ENCODE measurements around the gene PRSS2.

PRSS2 gene

DNA sequence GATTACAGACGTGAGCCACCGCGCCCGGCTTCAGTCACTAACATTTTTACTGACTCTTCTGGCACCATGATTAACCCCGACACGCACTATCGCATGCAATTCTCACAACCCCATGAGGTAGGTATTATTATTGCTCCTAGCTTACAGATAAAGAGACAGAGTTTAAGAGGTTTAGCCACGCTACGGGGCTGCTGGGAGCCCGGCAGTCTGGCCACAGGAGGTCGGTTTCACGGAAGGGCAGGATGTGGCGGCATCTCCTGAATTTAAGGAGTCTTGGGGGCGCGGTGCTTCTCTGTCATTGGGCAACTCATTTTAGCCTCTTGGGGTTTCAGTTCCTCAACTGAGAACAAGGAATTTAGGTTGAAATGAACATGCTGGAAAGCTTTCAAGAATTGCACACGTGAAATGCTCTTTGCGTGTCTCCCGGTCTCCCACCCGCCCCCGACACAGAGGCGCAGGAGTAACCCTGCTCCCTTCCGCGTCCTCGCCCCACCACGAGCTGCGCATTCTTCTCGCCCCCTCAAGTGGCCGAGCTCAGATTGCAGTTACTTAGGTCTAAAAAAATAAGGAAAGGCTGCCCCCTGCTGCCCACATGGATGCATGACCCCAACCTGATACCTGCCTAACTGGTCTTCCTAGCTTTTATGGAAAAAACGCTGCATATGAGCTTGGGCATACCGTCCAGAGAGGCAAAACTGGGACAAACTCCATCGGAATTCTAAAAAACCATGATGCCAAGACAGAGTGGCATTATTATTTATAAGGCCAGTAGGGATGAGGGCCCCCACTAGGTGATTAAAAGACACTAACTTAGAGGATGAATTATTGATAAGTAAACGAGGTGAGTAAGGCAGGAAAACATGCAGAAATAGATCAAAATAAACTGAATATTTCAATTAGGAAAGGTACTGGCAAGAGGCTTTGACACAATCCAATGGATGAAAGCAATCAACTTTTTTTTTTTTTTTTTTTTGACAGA, 12.4 kb downstream of the PRSS2 start:
- peak overlapping the region; percentile 46 for H3K4me3 ChIP-seq (ENCODE audit: control insufficient read depth, low read depth, low read length)
- peak; percentile 92 for DNase-seq (ENCODE audit: low read depth)
- TF ChIP-seq, protein P1, sequence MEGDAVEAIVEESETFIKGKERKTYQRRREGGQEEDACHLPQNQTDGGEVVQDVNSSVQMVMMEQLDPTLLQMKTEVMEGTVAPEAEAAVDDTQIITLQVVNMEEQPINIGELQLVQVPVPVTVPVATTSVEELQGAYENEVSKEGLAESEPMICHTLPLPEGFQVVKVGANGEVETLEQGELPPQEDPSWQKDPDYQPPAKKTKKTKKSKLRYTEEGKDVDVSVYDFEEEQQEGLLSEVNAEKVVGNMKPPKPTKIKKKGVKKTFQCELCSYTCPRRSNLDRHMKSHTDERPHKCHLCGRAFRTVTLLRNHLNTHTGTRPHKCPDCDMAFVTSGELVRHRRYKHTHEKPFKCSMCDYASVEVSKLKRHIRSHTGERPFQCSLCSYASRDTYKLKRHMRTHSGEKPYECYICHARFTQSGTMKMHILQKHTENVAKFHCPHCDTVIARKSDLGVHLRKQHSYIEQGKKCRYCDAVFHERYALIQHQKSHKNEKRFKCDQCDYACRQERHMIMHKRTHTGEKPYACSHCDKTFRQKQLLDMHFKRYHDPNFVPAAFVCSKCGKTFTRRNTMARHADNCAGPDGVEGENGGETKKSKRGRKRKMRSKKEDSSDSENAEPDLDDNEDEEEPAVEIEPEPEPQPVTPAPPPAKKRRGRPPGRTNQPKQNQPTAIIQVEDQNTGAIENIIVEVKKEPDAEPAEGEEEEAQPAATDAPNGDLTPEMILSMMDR (conservative IDR thresholded peaks at IDR 0.05; ENCODE audit: control insufficient read depth, insufficient read depth, low read depth, low read length): peak; percentile 96

DNA sequence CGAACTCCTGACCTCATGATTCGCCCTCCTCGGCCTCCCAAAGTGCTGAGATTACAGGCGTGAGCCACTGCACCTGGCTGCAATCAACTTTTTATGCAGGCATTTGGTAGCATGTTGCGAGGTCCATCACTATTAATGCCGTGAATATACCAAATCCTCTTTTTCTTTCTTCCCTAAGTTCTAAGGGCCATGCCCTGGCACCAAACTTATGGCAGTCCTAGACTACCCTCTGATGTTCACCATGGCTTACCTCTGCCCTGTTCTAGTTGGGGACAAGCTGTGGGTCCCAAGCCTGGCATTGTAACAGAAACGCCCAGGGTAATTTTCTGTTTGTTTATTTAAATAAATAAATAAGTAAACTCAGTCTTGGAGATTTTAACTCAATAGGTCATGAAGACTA, 13.3 kb downstream of the PRSS2 start:
- no peak for DNase-seq (ENCODE audit: low read depth)
- H3K4me3 ChIP-seq (ENCODE audit: control insufficient read depth, low read depth, low read length): no peak overlapping the region
- TF ChIP-seq, protein P1 (conservative IDR thresholded peaks at IDR 0.05; ENCODE audit: control insufficient read depth, insufficient read depth, low read depth, low read length): no peak

DNA sequence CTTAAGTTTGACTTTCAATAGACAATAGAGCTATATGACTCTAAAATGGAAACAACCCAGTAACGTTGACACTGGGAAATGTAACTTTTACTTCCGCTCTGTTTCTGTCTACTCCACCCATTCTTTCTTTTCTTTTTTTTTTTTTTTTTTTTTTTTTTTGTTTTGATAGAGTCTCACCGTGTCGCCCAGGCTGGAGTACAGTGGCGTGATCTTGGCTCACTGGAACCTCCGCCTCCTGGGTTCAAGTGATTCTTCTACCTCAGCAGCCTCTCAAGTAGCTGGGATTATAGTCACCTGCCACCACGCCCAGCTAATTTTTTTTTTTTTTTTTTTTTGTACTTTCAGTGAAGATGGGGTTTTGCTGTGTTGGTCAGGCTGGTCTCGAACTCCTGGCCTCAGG, 13.9 kb downstream of the PRSS2 start:
- no peak overlapping the region for H3K4me3 ChIP-seq (ENCODE audit: control insufficient read depth, low read depth, low read length)
- TF ChIP-seq, protein P1 (conservative IDR thresholded peaks at IDR 0.05; ENCODE audit: control insufficient read depth, insufficient read depth, low read depth, low read length): no peak
- no peak for DNase-seq (ENCODE audit: low read depth)

DNA sequence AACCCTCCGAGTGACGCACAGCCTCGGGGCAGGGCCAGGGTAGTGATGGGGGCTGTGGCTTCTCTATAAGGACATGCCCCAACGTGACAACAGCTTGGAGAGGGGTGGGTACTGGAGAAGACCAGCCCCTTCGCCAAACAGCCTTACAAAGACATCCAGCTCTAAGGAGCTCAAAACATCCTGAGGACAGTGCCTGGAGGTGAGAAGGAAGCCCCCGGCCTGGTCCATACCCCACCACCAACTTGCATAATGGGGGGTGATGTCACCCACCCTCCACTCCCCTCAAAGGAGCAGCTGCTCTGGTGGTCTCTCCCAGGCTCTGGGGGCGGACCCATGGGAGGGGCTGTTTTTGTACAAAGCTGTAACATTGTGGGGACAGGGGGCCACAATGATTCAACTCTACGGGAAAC, 15.1 kb downstream of the PRSS2 start:
- H3K4me3 ChIP-seq (ENCODE audit: control insufficient read depth, low read depth, low read length): no peak overlapping the region
- no peak for DNase-seq (ENCODE audit: low read depth)
- TF ChIP-seq, protein P1 (conservative IDR thresholded peaks at IDR 0.05; ENCODE audit: control insufficient read depth, insufficient read depth, low read depth, low read length): no peak

DNA sequence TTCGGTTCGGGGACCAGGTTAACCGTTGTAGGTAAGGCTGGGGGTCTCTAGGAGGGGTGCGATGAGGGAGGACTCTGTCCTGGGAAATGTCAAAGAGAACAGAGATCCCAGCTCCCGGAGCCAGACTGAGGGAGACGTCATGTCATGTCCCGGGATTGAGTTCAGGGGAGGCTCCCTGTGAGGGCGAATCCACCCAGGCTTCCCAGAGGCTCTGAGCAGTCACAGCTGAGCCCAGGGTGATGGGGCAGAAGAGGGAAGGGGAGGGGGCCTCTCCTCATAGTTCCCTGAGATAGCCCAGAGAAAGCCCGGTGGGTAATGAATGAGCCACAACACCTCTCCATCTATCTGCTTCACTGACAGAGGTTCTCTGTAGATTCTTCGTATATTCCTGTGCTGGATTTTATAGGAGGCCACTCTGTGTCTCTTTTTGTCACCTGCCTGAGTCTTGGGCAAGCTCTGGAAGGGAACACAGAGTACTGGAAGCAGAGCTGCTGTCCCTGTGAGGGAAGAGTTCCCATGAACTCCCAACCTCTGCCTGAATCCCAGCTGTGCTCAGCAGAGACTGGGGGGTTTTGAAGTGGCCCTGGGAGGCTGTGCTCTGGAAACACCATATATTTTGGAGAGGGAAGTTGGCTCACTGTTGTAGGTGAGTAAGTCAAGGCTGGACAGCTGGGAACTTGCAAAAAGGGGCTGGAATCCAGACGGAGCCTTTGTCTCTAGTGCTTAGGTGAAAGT, 16.4 kb downstream of the PRSS2 start:
- TF ChIP-seq, protein P1 (conservative IDR thresholded peaks at IDR 0.05; ENCODE audit: control insufficient read depth, insufficient read depth, low read depth, low read length): no peak
- H3K4me3 ChIP-seq (ENCODE audit: control insufficient read depth, low read depth, low read length): no peak overlapping the region
- no peak for DNase-seq (ENCODE audit: low read depth)

DNA sequence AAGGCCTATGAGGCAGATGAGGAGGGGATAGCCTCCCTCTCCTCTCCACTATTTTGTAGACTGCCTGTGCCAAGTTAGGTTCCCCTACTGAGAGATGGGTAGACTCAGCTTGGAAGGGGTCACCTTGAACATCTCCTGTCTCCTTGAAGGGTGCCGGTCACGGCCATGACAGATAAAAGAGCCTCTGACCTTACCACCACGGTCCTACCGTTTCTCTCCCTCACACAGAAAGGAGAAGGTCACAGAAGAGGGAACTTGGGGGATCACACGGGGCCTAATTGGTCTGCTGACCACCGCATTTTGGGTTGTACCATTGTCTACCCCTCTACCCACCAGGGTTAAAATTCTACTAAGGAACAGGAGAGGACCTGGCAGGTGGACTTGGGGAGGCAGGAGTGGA, 17.0 kb downstream of the PRSS2 start:
- DNase-seq (ENCODE audit: low read depth): no peak
- TF ChIP-seq, protein P1 (conservative IDR thresholded peaks at IDR 0.05; ENCODE audit: control insufficient read depth, insufficient read depth, low read depth, low read length): no peak
- no peak overlapping the region for H3K4me3 ChIP-seq (ENCODE audit: control insufficient read depth, low read depth, low read length)
